ENCODE measurements around the gene PYGB. TPM values are rescaled to one million over a fixed set of nuclear protein-coding genes. Genes with fewer than 3 reads are reported as not detected.
A peak's percentile ranks its signal among the peaks of the same experiment; 100 is the strongest.

PYGB gene
- polyA plus RNA-seq (ENCODE audit: insufficient read length) = 24.4 TPM

DNA sequence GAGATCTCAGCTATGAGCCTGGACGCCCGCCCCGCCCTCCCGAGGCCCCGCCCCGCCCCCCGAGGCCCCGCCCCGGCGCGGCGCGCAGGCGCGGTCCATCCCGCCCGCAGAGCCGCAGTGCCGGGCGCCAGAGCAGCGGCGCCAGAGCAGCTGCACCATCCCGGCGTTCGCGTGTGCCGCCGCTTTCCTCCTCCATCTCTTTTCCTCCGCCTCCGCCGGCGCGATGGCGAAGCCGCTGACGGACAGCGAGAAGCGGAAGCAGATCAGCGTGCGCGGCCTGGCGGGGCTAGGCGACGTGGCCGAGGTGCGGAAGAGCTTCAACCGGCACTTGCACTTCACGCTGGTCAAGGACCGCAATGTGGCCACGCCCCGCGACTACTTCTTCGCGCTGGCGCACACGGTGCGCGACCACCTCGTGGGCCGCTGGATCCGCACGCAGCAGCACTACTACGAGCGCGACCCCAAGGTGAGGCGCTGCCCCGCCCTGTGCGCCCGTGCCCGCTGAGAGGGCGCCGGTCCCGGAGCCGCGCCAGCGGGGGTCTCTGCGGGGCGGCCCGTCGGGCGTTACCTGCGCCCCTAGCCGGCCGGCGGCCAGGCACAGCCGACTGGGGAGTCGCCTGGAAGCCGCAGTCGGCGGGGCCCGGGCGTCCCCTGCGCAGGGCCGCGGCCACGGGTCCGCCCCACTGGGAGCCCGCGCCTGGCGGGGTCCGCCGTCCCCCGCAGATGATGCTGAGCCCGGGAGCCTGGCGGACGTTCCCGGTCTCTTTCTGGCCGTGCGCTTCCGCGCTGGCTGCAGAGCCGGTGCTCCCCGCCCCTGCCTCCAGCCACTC lies at the start of gene PYGB:
PYGB (plus strand) TSS at position 130 of the 830 bp plus-strand sequence; CDS start at position 224, 94 bp downstream.
- DNase-seq (ENCODE audit: low read depth) = peak; percentile 35

DNA sequence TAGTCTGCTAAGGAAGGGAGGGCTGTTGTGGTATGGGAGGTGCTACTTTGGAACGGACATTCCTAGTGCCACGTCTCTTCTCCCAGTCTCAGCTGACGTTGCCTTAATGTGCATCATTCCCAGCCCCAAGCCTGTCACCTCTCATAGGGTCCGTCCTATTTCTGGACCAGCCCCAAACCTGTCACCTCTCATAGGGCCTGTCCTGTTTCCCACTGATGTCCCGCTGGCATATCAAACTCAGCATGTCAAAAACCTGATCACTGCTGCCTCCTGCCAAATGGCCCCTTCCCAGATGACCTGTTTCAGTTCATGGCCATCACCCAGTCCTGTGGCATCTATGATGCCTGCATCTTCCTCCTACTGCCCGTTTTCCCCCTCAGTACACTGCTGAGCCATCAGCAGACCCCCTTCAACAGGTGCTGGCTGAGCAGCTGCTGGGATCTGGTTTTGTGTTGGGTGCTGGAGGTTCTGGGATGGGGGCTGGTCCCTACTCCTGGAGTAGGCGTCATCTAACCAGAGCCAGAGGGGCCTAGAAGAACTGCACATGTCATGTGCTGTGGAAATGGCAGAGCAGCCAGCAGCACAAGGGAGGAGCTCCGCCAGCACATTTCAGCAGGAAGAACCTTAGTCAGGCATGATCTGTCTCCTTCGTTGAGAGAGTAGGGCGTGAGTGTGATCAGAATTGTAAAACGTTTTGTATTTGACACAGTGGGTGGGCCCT lies 49.1 kb upstream of the PYGB start:
- DNase-seq (ENCODE audit: low read depth) = no peak

DNA sequence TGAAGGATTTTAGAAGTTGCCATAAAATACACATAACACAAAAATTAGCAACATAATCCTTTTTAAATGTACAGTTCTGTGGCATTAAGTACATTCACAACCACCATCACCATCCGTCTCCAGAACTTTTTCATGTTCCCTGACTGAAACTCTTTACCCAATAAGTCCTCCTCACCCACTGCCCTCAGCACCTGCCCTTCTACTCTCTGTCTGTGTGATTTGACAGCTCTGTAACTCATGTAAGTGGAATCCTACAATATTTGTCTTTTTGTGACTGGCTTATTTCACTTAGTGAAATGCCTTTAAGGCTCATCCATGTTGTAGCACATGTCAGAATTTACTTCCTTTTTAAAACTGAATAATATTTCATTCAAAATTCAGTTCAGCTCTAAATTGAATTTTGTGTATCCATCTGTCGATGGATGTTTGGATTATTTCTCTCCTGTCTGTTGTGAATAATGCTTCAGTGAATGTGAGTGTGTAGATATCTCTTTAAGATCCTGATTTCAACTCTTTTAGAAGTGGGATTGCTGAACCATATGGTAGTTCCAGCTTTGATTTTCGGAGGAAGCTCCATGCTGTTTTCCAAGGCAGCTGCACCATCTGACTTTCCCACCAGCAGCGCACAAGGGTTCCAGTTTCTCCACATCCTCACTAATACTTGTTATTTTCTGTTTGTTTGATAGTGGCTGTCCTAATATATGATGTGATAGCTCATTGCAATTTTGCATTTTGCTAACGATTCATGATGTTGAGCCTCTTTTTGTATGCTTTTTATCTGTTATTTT lies 48.2 kb upstream of the PYGB start:
- no peak for DNase-seq (ENCODE audit: low read depth)

DNA sequence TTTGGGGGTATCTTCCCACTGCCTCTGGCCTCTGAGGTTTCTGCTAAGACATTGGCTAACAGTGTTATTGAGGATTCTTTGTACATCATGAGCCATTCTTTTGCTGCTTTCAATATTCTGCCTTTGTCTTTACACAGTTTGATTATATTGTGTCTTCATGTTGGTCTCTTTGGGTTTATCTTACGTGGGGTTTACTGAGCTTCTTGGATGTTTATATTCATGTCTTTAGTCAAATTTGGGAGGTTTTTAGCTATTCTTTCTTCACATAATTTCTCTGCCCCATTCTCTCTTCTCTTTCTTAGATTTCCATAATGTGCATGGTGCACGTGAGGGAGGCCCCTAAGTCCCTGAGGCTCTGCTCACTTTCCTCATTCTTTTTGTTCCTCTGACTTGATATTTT lies 44.8 kb upstream of the PYGB start:
- DNase-seq (ENCODE audit: low read depth) = no peak

DNA sequence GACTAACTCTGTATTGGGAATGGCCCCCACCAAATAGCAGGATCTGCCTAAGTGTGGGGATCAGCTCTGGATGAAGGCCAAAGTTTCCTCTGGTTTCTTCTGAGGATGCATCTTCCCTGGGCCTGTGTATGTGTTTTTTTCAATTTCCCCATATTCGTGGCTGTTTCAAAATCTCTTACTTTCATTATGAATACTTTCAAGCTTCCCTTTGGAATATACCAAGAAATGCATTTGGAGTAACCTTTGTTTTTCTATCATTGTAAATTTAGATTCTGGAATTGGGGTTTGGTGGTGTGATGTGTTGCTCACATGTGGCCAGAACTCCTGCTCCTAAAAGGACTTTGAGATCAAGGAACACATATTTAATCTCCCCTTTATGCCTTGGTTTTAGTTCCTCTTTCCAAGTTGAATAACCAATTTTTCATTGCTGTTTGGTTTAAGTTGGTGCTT lies 44.0 kb upstream of the PYGB start:
- no peak for DNase-seq (ENCODE audit: low read depth)

DNA sequence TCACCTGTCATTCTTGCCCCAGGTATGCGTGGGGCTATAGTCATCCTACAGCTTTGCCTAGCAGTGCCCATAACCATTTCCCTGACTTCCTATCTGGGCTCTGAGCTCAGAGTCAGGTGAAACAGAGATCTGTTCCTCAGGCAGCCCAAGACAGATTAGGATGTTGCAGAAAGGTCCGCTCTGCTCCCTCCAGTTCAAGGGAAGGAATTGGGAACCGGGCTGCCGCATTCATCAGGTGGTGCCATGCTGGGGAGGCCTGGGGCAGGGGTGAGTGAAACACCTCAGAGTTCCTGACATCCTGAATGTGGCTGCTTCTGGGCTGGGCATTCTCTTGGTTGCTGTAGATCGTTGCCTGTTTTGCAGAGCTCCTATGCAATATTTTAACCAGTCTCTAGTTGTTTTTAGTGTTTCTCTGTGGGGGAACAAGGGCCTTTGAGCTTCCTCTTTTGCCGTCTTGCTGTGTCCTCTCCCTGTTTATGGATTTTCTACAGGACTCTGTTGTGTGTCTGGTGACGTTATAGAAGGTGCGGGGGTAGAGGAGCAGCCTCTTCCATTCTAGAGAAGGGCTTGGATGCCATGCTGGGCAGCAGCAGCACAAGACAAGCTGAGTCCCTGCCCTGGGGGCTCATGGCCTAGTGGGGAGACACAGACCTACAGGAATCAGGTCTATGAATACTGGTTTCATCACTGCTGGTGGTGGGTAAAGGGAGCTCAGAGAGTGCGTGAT lies 43.2 kb upstream of the PYGB start:
- DNase-seq (ENCODE audit: low read depth) = no peak

DNA sequence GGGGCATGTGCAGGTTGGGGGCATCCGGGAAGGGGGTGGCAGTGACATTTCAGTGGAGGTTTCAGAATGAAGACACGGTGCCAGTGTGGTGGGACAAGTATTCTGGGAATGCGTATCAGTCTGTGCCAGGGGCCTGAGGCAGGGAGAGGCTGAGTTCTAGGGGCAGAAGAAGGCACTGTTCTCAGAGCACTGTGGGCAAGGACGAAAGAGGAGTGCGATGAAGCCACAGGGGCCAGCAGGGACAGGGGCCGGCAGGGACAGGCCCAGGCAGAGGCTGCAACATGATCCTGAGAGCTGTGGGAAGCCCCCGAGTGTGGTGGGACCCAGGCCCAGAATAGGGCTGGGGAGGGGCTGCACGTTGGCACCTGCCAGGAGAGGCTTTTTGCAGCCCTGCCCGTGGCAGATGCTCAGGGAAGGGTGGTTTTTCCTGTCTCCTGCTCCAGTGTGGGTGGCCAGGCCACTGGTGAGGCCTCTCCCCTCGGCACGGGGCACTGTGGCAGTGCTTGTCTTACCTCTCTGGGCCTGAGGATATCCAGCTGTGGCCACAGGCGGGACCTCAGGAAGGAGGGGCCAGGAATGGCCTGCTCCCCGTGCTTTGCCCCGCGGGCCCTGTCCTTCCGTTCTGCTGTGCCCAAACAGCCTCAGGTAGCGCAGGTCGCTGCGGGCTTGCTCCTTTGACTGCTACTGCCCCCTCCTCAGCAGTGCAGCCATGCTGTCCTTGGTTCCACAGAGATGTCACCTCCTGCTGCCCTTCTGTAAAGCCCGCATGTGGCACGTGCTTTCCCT lies 42.4 kb upstream of the PYGB start:
- no peak for DNase-seq (ENCODE audit: low read depth)

DNA sequence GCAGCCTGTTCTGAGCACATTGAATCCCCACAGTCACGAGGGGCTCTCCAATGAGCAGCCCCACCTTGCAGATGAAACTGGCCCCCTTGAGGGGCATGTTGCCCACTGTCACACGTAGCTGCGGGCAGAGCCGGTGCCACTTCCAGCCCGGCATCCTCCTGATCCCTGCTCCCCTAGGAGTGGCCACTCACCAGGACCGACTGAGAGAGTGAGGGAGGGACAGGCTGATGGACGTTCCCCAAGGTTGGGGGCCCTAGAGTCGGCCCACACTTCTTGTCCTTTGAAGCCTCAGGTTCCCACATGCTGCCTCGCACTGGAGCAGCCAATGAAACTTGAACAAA lies 41.9 kb upstream of the PYGB start:
- no peak for DNase-seq (ENCODE audit: low read depth)

DNA sequence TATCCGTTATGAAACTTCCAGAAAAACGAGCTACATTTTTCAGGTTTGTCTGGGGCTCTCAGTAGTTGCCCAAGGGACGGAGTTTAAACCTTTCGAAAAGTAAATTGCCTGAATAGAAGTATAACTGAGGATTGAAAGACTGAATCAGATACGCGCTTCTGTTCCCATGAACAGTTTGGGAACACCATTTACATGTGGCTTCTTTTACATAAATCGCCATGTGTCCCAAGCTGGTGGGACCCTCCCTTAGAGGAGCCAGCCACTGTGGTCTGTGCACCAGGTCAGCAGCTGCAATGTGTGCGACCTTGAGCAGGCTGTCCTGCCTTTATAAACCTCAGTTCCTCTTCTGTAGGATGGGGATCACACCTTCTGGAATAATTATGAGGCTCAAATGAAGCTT lies 41.3 kb upstream of the PYGB start:
- DNase-seq (ENCODE audit: low read depth) = no peak

DNA sequence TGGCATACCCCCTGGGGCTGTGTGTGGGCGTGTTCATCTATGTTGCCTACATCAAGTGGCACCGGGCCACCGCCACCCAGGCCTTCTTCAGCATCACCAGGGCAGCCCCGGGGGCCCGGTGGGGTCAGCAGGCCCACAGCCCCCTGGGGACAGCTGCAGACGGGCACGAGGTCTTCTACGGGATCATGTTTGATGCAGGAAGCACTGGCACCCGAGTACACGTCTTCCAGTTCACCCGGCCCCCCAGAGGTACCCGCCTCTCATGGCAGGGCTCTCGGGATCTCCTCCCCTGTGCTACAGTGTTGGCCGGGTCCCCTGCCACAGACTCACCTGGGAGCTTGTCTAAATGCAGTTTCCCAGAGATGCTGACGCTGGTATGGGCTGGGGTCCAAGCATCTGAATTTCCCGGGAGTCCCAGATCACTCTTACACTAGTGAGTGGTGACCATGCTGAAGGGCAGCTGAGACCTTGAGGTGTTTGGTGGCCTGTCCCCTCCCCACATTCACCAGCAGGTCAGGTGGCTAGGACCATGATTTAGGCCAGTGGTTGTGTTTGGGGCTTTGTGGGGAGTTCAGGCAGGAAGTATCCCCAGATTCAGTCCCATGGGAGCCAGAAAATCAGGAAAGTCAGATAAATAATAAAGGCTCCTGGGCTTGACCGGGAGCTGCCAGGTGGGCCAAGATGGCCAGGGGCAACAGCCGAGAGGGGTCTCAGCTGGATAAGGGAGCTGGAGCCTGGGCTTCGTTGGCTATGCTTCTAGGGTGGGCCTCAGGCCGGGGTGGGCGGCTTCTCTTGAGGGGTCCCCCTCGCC lies 40.5 kb upstream of the PYGB start:
- no peak for DNase-seq (ENCODE audit: low read depth)

DNA sequence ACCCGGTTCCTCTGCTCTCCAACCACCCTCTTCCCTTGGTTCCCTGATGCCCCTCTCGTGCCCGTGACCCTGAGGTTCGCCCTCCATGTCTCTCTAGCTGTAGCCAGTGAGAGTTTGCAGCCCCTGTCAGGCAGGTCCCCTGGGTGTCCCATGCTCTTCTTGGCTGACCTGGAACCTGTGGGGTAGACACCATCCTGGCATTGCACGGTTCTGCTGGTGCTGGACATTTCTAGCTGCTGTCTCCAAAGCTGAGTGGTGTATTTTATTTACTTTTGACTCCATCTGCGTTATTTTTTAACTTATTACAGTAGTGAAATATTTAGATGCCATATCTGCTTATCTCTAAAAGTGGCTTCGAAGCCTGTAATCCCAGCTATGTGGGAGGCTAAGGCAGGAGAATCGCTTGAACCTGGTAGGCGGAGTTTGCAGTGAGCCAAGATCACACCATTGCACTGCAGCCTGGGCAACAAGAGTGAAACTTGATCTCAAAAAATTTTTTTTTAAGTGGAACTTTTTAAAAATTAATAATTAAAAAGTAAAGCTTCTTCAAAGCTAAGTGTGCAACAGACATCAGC lies 39.8 kb upstream of the PYGB start:
- no peak for DNase-seq (ENCODE audit: low read depth)

DNA sequence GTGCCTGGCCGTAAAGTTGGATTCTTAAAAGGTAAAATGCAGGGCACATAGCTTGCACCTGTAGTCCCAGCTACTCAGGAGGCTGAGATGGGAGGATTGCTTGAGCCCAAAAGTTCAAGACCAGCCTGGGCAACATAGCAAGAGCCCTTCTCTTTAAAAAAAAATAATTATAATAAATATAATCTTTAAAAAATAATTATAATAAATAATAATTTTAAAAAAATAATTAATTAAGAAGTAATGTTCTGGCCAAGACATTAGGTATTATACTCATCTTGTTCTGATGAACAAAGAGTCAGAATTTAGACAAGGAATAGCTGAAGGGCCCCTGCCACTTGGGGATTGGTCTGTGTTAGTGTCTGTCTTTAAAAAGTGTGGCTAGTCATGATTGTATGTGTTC lies 38.5 kb upstream of the PYGB start:
- no peak for DNase-seq (ENCODE audit: low read depth)

DNA sequence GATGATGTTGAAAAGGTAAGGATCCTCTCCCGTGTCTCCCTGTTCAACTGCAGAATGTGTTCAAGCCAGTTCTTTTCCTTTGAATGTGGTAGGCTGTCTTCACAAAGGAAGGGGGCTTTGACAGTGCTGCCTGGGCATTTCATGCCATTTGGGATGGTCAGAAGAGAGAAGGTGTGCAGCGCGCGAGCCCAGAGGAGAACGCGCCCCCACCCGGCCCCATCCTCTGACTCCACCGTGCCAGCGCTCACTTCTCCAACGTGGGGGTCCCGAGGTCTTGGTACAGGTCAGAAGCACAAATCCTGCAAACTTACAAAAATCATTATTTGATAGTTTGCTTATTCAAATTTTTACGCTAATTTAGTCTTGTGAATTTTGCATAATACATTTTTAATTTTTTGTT lies 38.0 kb upstream of the PYGB start:
- no peak for DNase-seq (ENCODE audit: low read depth)

DNA sequence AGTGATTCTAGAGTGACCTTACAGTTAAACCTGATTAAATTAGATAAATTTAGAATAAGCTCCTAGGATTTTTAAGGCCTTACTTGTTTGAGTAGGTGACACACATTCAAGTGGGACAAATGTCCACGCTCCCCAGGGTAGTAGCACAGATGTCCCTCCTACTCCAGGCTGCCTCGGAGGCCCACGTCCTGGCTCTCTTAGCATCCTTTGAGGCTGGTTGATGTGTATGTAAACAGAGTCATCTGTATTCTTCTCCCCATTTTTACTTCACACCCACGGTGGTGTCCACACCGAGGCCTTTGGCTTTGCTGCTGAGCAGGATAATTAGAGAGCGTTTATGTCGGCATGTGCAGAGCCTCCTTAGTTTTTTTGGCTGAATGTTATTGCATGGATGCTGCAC lies 36.6 kb upstream of the PYGB start:
- no peak for DNase-seq (ENCODE audit: low read depth)

DNA sequence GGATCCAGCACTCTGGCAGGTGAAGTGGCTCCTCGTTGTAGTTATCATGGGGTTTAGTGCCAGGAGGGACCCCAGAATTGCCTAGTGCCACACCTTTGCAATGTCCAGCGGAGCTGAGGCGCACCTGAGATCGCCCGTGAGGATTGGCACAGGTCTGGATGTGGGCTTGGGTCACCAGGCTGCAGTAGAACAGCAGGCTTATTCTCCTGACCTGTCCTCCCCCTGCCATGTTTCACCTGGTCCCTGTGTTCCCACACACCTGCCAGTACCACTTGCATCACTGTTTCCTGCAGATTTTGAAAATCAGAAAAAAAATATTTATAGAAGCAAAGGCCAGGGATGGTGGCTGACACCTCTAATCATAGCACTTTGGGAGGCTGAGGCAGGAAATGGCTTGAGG lies 35.6 kb upstream of the PYGB start:
- no peak for DNase-seq (ENCODE audit: low read depth)

DNA sequence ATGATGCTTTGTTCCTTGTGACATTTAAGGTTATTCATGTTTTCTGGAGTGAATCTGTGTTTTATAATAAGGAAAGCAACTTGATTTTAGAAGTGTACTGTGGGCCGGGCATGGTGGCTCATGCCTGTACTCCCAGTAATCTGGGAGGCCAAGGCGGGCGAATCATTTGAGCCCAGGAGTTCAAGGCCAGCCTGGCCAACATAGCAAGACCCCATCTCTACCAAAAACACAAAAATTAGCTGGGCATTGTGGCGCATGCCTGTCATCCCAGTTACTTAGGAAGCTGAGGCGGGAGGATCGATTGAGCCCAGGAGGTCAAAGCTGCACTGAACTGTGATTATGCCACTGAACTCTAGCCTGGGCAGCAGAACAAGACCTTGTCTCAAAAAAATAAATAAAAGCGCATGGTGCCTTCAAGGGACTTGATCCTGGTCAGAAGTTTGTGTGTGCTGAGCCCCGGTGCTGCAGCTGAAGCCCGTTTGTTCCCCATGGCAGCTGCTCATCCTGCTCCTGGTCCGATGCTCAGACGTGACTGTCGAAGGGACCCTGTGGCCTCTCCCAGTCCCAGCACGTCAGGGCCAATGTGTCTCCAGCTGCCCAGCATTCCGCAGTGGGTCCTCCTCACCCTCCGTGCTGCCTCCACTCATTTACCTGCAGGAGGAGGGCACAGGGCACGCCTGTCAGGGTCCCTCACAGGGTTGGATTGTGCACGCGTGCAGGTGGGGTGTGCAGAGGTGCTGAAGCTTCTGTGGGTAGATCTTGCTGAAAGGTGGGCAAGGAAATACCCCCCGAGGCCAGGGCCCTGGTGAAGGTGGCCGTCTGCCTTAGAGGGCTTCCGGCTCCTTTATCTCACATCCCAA lies 34.1 kb upstream of the PYGB start:
- no peak for DNase-seq (ENCODE audit: low read depth)

DNA sequence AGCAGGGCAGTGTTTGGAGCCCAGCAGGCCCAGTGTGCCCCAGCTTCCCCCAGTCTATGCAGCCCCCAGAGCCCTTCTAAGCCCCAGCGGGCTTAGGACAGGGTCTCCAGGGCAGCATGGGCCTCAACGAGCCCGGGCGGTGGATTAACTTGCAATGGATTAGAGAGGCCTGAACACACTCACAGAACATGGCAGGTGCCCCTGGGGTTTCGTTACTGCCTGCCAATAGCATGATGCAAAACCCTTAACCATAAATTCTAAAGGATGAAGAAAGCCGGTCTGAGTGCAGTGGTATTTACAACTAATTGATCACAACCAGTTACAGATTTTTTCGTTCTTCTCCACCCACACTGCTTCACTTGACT lies 33.5 kb upstream of the PYGB start:
- no peak for DNase-seq (ENCODE audit: low read depth)

DNA sequence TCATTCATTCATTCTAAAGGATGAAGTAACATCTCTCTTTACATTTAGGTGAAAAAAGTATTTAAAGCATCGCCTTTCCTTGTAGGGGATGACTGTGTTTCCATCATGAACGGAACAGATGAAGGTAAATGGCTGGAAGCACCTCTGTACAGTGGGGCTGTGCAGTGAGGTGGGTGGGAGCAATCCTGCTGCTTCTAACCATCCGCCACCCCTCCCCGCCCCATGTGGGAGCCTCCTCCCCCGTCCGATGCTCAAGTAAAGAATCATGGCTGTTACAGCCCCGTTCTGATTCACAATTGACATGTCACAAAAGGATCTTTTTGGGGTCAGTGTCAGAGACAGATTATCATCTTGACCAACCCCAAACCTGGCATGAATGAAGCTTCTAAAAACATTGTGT lies 33.1 kb upstream of the PYGB start:
- no peak for DNase-seq (ENCODE audit: low read depth)

DNA sequence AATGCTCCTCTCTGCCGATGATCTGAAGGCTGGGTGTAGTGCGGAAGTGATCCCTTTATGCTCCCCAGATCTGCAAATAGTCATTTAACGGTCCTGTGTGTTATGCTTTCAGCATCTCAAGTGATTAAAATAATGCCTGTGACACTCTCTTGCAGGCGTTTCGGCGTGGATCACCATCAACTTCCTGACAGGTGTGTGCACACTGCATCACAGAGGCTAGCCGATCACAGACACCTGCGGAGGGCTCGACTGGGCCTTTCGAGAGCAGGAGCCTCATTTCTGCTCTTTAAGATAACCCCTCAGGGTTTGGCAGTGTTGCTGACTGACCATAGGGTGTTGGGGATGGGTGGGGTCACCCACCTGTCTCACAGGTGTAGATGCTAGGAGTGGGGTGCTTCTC lies 32.4 kb upstream of the PYGB start:
- DNase-seq (ENCODE audit: low read depth) = no peak

Data from forelimb muscle (tissue), 1 donor.